Measurements from ENCODE around the gene KRTAP20-2.

Gene KRTAP20-2

DNA sequence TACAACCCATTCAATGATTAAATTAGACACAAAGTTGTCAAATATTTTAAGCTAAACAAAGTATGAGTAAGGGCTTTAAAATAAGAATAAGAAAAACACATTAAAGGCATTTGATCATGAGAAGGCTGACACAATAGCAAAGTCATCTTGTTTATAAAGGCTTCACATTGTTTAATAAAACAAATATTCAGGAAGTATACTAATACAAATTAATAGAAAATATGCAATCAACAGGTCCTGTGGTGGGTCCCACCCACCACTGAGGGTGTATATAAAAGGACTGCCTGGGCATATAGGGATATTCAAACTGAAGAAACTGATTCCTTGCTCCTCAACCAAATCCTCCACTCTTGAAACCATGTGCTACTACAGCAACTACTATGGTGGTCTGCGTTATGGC lies at the start of gene KRTAP20-2:
KRTAP20-2 (plus strand) TSS at position 301 of the 400 bp plus-strand sequence; CDS start at position 359, 58 bp downstream.
- no peak for DNase-seq

GRCh38 chr21:30590297-30590696 lies 44.7 kb upstream of the KRTAP20-2 start, which contains the start of gene KRTAP22-2:
KRTAP22-2 (minus strand) TSS chr21:30590397.
- DNase-seq = no peak

- DNase-seq = no peak
These were observed 42.9 kb upstream of the KRTAP20-2 start, which contains the start of gene KRTAP6-3 for GRCh38 chr21:30592140-30592539. KRTAP6-3 (plus strand) TSS chr21:30592440; CDS start chr21:30592446, 6 bp downstream.

GRCh38 chr21:30598802-30599201 lies 36.2 kb upstream of the KRTAP20-2 start, which contains the start of gene KRTAP6-2:
KRTAP6-2 (minus strand) TSS chr21:30598902; CDS start chr21:30598874, 28 bp downstream.
- DNase-seq = no peak

DNA sequence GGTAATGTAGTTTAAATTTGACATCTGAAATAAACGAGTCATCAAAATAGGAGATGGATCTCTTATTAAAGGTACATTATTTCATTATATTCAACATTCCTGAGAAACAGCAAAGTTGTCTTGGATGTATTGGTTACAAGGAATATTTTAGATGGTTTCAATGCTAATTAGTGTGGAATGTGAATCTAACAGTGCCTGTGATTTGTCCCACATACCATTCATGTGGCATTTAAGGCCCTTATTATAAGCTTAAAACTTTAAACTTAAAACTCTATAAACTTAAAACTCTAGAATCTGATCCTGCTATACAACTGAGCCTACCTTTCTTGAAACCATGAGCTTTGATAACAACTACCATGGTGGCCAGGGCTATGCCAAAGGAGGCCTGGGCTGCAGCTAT lies 34.2 kb upstream of the KRTAP20-2 start, which contains the start of gene KRTAP22-1:
KRTAP22-1 (plus strand) TSS at position 301 of the 400 bp plus-strand sequence.
- no peak for DNase-seq

- no peak for DNase-seq
These were observed 29.0 kb upstream of the KRTAP20-2 start for GRCh38 chr21:30605968-30606367.

GRCh38 chr21:30612132-30612531 lies 22.9 kb upstream of the KRTAP20-2 start:
- no peak for DNase-seq

GRCh38 chr21:30613836-30614235 lies 21.2 kb upstream of the KRTAP20-2 start, which contains the start of gene KRTAP6-1:
KRTAP6-1 (minus strand) TSS chr21:30613930; CDS start chr21:30613904, 26 bp downstream.
- DNase-seq = no peak

GRCh38 chr21:30615199-30615598 lies 19.8 kb upstream of the KRTAP20-2 start:
- no peak for DNase-seq

- no peak for DNase-seq
These were observed 18.9 kb upstream of the KRTAP20-2 start, which contains the start of gene KRTAP20-1 for GRCh38 chr21:30616125-30616524. KRTAP20-1 (plus strand) TSS chr21:30616425; CDS start chr21:30616455, 30 bp downstream.

- no peak for DNase-seq
These were observed 14.9 kb upstream of the KRTAP20-2 start for GRCh38 chr21:30620080-30620479.

DNA sequence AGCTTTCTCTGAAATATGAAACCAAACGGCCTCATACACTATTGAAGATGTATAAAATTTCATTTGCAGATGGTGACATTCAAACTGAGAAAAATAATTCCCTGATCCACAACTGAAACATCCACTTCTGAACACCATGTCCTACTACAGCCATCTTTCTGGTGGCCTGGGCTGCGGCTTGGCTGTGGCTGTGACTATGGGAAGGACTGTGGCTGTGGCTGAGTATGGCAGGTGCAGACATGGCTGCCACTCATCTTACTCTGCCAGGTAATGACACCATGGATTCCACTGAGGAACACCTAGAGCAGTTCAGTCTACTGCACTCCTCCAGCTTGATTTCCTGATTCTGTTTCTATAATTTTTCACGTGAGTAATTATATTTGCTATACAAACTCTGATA lies 14.5 kb upstream of the KRTAP20-2 start, which contains the start of gene KRTAP20-4:
KRTAP20-4 (plus strand) TSS at position 106 of the 400 bp plus-strand sequence.
- DNase-seq = no peak

GRCh38 chr21:30623362-30623761 lies 11.6 kb upstream of the KRTAP20-2 start:
- DNase-seq = no peak

DNA sequence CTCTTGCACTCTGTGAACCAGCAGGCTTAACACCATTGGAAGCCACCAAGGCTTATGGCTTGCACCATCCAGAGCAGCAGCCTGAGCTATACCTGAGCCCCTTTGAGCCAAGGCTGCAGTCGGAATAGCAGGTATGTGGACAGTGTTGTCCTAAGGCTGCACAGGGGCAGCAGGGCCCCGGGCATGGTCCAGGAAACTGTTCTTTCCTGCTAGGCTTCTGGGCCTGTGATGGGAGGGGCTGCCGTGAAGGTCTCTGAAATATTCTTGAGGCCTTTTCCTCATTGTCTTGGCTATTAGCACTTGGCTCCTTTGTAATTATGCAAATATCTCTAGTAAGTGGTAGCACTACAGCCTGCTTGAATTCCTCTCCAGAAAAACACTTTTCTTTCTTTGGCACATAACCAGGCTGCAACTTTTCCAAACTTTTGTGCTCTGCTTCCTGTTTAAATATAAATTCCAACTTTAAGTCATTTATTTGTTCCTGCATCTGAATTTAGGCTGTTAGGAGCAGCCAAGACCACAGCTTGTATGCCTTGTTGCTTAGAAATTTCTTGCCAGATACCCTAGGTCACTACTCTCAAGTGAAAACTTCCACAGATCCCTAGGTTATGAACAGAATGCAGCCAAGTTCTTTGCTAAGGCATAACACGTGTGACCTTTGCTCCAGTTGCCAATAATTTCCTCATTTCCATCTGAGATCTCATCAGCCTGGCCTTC lies 9.4 kb upstream of the KRTAP20-2 start:
- DNase-seq = no peak

GRCh38 chr21:30628109-30628508 lies 6.9 kb upstream of the KRTAP20-2 start:
- no peak for DNase-seq

DNA sequence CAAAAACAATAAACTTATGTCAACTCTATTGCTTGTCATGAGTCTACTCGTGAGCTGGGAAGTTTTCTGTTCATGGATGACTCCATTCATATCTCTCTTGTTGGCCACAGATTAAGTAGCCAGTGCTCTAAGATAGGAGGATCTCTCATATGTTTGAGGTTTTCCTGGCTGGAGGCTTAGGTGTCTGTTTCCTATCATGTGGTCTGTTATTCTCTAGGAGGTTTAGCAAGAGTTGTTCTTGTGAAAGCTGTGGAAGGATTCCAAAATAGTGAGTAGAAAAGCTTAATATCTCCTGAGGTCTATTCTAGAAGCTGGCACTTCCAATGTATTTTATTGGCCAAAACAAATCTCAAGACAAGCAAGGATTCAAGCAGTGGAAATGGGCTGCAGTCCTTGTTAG lies 5.8 kb upstream of the KRTAP20-2 start:
- no peak for DNase-seq

DNA sequence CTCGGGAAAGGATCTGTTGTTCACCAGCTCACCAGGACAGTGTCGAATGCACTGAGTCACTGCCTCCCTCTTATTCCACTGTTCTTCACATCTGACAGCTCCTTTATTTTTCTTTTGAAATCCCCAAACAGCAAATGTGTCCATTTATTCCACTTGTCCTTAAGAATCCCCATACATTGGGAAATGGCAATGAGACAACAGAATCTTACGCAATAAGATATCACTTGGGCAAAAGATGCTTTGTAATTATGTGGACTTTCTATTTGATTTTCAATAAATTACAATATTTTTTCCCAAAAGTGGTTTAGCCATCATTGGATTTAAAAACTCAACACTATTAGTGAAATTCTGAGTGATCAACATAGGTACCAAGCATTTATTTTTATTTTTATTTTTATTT lies 3.7 kb downstream of the KRTAP20-2 start:
- no peak for DNase-seq

DNA sequence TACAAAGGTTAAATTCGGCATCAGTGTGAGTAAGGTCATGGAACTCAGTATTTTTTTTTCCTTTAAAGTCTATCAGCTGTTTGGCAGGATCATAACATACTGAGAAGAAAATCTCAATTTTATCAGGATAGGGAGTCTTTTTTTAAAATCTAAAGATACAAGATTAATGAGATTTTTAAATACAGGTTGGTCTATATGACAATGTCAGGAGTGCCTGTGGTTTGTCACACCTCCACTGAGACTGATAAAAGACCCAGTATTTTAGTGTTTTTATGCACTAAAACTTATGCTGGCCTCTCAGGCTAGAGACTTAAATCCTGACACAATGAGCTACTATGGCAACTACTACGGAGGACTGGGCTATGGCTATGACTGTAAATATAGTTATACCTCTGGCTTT lies 7.6 kb downstream of the KRTAP20-2 start, which contains the start of gene KRTAP20-3:
KRTAP20-3 (plus strand) TSS at position 301 of the 400 bp plus-strand sequence.
- DNase-seq = no peak

DNA sequence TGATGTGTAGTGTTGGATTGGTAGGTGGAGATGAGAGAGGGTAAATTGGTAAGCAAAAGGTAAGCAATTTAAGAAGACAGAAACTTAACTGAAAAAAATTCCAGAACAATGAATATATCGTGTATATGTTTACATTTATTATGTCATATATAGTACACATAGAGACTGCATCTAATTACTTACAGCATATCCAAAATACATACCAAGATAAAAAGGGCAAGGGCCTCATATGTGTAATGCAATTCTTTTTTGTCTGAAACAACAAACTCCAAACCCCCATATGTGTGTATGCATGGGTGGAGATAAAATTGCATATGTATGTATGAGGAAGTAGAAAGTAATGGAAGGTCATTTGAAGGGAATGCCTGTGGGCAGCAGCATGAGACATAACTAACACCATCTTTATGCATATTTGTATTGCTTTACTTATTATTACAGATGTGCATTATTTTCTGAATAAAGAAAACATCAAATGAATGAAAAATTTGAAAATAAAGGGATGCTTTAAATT lies 12.0 kb downstream of the KRTAP20-2 start:
- DNase-seq = no peak

GRCh38 chr21:30652891-30653290 lies 17.9 kb downstream of the KRTAP20-2 start:
- no peak for DNase-seq

GRCh38 chr21:30668776-30669175 lies 33.8 kb downstream of the KRTAP20-2 start:
- DNase-seq = no peak

DNA sequence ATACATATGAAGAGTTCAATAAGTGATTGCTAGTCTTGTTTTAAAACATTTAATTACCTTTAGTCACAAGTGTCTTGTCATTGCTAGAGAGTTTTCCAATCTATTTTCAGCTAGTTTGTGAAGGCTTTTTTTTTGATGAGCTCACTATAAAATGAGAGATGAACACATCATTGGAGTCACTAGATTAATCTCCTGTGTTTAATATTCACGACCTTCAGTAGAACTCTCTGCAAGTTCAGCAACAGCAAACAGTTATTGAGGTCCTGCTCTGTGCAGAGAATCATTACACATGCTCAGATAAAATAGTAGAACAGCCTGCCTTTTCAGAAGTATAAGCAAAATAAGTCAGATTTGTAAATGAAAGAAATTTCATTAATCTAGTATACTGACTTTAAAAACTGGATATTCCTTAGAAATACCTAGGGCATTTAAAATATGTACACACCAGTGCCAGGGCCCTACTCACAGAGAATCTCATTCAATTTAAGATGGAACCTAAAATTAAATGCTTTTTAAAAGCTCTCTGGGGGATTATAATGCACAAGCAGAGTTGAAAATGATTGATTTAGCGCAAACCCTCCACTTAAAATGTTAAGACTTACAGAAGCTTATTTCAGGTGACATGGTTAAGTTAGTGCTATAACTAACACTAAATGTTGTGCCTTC lies 38.1 kb downstream of the KRTAP20-2 start:
- no peak for DNase-seq

DNA sequence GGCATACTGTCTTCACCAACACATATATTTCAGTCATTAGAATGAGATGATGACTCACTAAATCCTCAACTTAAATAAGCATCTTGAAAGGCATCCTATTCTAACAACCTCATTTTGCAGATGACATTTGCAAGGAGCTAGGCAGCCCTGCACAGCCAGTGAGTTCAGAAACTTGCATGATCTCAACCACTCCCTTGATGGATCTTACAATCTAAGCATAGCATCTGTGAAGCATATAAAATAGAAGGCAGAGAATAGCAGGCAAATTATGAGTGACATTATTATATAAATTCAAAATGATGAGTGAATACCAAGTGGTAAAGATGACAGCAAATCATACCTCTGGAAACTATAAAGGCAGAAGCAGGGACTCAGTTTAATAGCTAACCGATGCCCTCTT lies 39.3 kb downstream of the KRTAP20-2 start:
- DNase-seq = no peak
